ENCODE measurements around the gene FAM193A.
A peak's percentile ranks its signal among the peaks of the same experiment; 100 is the strongest.

FAM193A gene

DNA sequence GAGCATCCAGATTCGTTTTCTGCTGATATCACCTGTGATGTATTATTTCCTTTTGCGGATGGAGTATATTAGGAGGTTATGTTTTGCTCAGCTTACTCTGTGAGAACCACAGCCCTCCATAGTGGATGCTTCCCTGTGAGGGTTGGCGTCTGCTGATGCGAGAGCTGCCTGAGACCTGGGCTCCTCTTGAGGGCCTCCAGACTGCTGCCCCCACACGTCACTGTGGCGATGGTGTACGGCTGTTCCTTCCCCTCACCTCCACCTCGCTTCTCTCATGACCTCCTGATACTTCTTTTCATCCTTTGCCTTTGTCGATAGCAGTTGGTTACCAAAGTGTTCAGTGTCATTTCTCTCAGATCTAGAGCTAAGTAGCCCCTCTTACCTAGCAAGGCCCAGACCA lies 148.0 kb downstream of the FAM193A start:
- Histone ChIP-seq H3K9me3 (no peaks in the 10 kb centered on the region), H3K27ac (no peak overlapping the region), H3K4me2 (no peak overlapping the region), H4K20me1 (peaks cover 22% of the 10 kb centered on the region; the same call in 1 of the 2 replicates), H3K9ac (no peak overlapping the region), H3K4me3 (no peak overlapping the region), H3K36me3 (peaks cover 93% of the 10 kb centered on the region), H3K4me1 (peaks cover 30% of the 10 kb centered on the region), H3K27me3 (no peaks in the 10 kb centered on the region)
- TF ChIP-seq Cebpa-rat (IDR thresholded peaks at IDR 0.05): no peak

DNA sequence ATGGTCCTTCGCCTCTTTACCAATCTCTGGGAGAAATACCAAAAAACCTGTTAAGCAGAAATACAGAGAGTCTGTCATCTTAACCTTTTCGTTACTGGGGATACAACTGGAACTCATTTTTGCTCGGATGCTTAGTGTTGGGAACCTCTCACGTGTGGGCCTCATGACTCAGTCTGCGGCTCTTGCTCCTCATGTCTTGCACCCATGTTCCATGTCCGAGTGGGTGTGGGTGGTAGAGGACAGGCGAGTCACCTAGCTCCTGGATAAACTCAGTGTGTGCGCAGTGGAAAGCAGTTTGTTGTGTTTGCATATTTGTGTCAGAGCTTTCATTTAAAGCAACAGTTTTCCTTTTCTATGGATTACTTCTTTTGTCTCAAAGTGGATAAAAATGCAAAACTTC lies 149.1 kb downstream of the FAM193A start:
- Histone ChIP-seq H3K4me2 (no peak overlapping the region), H3K4me1 (peaks cover 41% of the 10 kb centered on the region), H3K27ac (no peak overlapping the region), H3K36me3 (peaks cover 84% of the 10 kb centered on the region), H3K4me3 (no peak overlapping the region), H4K20me1 (peaks cover 24% of the 10 kb centered on the region; the same call in 1 of the 2 replicates), H3K27me3 (no peaks in the 10 kb centered on the region), H3K9ac (no peak overlapping the region), H3K9me3 (no peaks in the 10 kb centered on the region)
- TF ChIP-seq Cebpa-rat (IDR thresholded peaks at IDR 0.05): no peak

DNA sequence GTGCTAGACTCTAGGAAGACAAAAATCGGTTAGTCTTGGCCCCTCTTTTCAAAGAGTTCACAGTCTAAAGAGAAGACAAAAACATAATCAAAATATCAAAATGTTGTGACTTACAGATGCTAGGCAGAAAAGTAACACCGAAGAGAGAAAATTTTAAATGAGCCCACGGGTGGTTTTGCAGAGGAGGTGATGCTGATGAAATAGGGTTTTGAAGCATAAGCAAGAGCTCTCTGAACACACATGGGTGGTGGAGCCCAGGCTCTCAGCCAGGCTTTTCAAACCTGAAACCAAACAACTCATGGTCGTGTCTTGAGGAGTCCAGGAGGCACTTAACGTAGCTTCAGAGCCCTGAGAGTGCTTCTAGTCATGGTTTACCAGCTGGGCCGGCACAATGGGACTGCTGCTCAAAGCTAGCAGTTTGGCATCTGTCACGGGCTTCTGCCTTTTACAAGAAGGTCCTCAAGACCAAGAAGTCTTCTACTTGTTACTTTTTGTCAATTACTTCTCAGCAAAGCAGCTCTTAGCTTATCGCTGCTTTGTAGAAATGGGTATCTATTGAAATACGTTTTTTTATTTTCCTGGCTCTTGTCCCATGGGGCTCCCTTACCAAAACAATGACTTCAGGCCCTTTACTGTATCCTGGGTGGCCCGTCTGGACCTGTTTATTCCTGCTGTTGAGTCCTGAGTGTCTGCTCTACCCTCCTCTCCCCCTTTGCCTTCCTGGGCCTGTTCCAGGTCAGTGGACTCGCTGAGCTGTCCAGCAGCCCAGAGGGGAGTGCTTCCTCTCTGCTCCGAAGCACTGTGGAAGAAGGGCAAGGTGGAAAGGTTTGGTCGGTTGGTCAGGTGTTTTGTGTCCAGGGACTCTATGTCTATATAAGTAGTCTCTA lies 150.2 kb downstream of the FAM193A start:
- Histone ChIP-seq H3K4me2 (peak overlapping the region; percentile 26; the same call in 1 of the 2 replicates), H3K36me3 (peaks cover 86% of the 10 kb centered on the region), H3K4me1 (peaks cover 51% of the 10 kb centered on the region), H4K20me1 (peaks cover 19% of the 10 kb centered on the region; the same call in 1 of the 2 replicates), H3K4me3 (no peak overlapping the region), H3K9ac (no peak overlapping the region), H3K9me3 (no peaks in the 10 kb centered on the region), H3K27ac (0 out of 2 replicates have a peak overlapping the region, but pooled peaks have one; percentile 39), H3K27me3 (no peaks in the 10 kb centered on the region)
- no peak for TF ChIP-seq Cebpa-rat (IDR thresholded peaks at IDR 0.05)

DNA sequence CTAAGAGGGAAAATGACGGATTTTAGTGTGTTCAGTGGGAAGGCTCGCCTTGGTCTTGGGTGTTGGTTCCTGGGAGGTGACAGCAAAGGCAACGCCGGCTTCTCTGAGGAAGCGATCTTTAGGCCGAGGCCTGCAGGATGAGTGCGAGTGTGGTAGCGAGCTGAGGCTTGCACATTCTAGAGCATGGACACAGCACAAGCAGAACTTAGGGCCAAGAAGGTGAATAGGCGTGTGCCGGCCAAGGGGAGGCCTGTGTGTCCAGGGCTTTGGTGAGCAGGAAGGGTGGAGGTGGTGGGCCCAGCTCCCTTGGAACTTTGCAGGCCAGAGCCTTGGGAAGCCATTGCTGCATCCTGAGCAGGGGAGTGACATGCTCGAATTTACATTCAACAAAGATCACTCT lies 151.8 kb downstream of the FAM193A start:
- peaks cover 68% of the 10 kb centered on the region for H3K4me1 ChIP-seq
- no peaks in the 10 kb centered on the region for H3K27me3 ChIP-seq
- H3K9me3 ChIP-seq: no peaks in the 10 kb centered on the region
- peaks cover 86% of the 10 kb centered on the region for H3K36me3 ChIP-seq
- peak overlapping the region; percentile 29 for H3K27ac ChIP-seq
- H3K4me2 ChIP-seq: peak overlapping the region; percentile 32
- no peak overlapping the region for H3K4me3 ChIP-seq
- TF ChIP-seq Cebpa-rat (IDR thresholded peaks at IDR 0.05): no peak
- H4K20me1 ChIP-seq: peaks cover 18% of the 10 kb centered on the region; the same call in 1 of the 2 replicates
- H3K9ac ChIP-seq: no peak overlapping the region

DNA sequence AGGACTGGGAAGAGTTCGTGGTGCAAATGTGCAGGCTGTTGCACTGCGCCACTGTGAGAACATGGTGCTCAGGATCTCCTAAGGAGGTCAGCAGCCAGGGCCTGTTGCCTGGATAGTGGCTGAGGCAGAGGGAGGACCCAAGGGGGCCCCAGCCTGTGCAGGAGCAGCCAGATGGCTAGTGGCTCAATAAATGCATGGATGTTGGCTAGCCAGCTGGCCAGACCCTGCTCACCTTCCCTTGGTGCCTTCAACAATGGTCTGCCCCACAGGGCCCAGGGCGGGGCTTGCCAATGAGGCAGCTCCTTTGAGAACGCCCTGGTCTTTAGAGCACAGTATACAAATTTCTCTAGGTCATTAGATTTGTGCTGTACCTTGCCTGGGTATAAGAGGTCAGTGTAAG lies 152.2 kb downstream of the FAM193A start:
- H3K9ac ChIP-seq: no peak overlapping the region
- no peaks in the 10 kb centered on the region for H3K9me3 ChIP-seq
- H3K27ac ChIP-seq: peak overlapping the region; percentile 29
- H3K27me3 ChIP-seq: no peaks in the 10 kb centered on the region
- peak overlapping the region; percentile 32 for H3K4me2 ChIP-seq
- no peak for TF ChIP-seq Cebpa-rat (IDR thresholded peaks at IDR 0.05)
- H3K4me1 ChIP-seq: peaks cover 72% of the 10 kb centered on the region
- H3K4me3 ChIP-seq: no peak overlapping the region
- H4K20me1 ChIP-seq: peaks cover 18% of the 10 kb centered on the region; the same call in 1 of the 2 replicates
- H3K36me3 ChIP-seq: peaks cover 86% of the 10 kb centered on the region

DNA sequence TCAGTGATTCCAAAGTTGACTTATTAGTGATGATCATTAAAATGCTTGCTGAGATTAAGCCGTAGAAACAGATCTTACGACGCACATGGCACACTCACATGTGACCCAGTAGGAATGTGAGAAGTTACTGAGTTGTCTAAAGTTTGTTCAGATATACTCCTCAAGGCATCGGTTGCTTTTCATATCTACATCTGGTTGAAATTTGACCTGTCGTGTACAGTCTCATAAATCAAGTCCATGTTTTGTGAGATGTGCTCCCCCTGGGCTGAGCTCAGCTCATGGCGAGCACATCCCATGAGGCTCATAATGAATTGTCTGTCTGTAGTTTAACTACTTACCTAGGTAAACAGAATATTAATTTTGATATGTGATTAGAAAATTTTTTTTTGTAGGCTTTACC lies 152.7 kb downstream of the FAM193A start:
- peak overlapping the region; percentile 64 for H3K4me2 ChIP-seq
- no peaks in the 10 kb centered on the region for H3K27me3 ChIP-seq
- peaks cover 76% of the 10 kb centered on the region for H3K4me1 ChIP-seq
- H4K20me1 ChIP-seq: peaks cover 18% of the 10 kb centered on the region; the same call in 1 of the 2 replicates
- H3K9ac ChIP-seq: no peak overlapping the region
- no peak for TF ChIP-seq Cebpa-rat (IDR thresholded peaks at IDR 0.05)
- H3K9me3 ChIP-seq: no peaks in the 10 kb centered on the region
- peak overlapping the region; percentile 29 for H3K27ac ChIP-seq
- H3K36me3 ChIP-seq: peaks cover 86% of the 10 kb centered on the region
- no peak overlapping the region for H3K4me3 ChIP-seq

DNA sequence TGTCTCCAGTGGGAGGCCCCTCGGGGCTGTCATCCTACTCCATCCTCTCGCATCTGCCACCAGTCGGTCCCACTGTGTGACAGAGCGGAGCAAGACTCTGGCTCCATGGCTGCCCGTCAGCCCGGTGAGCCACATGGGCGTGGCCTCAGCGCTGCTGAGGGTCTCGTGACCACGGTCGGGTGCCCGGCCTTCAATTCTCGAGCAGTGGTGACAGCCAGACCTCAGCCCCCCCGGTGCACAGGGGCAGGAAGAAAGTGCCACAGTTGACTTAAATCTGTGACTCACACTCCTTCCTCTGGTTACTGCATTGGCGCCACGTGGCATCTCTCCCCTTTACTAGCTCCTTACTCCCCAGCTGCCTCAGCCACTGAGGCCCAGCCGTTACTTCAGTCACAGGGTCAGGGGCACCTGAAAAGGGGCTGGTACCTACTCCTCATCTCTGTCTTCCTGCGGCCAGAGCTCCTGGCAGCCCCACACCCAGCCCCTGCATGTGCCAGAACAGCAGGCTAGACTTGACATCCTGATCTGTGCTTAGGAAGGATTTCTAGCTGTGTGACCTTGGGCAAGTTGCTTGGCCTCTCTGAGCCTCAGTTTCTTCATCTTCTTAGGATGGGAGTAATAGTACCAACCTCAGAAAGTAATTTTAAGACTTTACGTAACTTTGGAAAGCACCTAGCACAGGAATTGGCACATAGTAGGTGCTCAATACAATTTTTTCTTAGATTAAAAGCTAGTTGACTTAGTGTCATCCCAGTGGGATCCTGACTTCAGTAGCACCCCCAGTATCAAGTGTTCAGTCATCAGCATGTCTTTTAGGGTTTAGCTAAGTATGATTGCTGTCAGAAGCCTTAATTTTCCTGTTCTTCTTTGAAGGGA lies 153.6 kb downstream of the FAM193A start:
- Histone ChIP-seq H3K4me2 (peak overlapping the region; percentile 64), H3K36me3 (peaks cover 86% of the 10 kb centered on the region), H3K4me1 (peaks cover 86% of the 10 kb centered on the region), H3K9me3 (no peaks in the 10 kb centered on the region), H4K20me1 (peaks cover 18% of the 10 kb centered on the region; the same call in 1 of the 2 replicates), H3K4me3 (no peak overlapping the region), H3K27ac (peak overlapping the region; percentile 63), H3K9ac (peak overlapping the region; percentile 13; the same call in 1 of the 2 replicates), H3K27me3 (no peaks in the 10 kb centered on the region)
- no peak for TF ChIP-seq Cebpa-rat (IDR thresholded peaks at IDR 0.05)

DNA sequence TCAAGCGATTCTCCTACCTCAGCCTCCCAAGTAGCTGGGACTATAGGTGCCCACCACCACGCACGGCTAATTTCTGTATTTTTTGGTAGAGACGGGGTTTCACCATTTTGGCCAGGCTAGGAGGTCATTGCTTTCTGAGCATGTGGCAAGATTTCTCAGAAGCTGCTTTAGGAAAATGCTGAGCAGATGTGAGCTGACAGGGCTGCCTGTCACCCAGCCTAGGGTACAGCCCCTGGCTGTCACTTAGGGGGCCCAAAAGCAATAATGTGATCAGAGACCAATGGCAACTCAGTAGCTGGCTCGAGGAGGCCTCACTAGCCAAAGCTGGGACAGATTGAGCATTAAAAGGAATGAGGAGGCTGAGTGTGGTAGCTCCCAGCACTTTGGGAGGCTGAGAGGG lies 154.9 kb downstream of the FAM193A start:
- no peak for TF ChIP-seq Cebpa-rat (IDR thresholded peaks at IDR 0.05)
- H3K4me1 ChIP-seq: peaks cover 95% of the 10 kb centered on the region
- H3K27ac ChIP-seq: peak overlapping the region; percentile 63
- no peaks in the 10 kb centered on the region for H3K9me3 ChIP-seq
- no peak overlapping the region for H3K4me3 ChIP-seq
- peaks cover 30% of the 10 kb centered on the region; the same call in 1 of the 2 replicates for H4K20me1 ChIP-seq
- peaks cover 76% of the 10 kb centered on the region for H3K36me3 ChIP-seq
- H3K9ac ChIP-seq: peak overlapping the region; percentile 9; the same call in 1 of the 2 replicates
- H3K27me3 ChIP-seq: no peaks in the 10 kb centered on the region
- H3K4me2 ChIP-seq: peak overlapping the region; percentile 64

DNA sequence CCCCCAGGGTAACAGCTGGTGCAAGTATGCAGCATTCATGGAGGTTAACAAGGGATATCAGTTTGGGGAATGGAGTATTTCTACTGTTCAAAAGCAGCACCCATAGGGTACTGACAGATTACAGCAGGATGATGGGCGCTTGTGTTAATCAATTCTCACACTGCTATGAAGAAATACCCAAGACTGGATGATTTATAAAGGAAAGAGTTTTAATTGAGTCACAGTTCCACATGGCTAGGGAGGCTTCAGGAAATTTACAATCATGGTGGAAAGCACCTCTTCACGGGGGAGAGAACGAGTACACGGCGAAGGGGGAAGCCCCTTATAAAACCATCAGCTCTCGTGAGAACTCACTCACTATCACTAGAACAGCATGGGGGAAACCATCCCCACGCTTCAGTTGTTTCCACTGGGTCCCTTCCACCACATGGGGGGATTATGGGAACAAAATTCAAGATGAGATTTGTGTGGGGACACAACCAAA lies 155.5 kb downstream of the FAM193A start:
- H3K9ac ChIP-seq: no peak overlapping the region
- no peaks in the 10 kb centered on the region for H3K9me3 ChIP-seq
- H3K27ac ChIP-seq: peak overlapping the region; percentile 63; the same call in 1 of the 2 replicates
- H3K4me3 ChIP-seq: no peak overlapping the region
- peak overlapping the region; percentile 64 for H3K4me2 ChIP-seq
- peaks cover 31% of the 10 kb centered on the region; the same call in 1 of the 2 replicates for H4K20me1 ChIP-seq
- peaks cover 74% of the 10 kb centered on the region for H3K36me3 ChIP-seq
- TF ChIP-seq Cebpa-rat (IDR thresholded peaks at IDR 0.05): no peak
- peaks cover 95% of the 10 kb centered on the region for H3K4me1 ChIP-seq
- H3K27me3 ChIP-seq: no peaks in the 10 kb centered on the region

Data from BLaER1 (cell line).